AG04449 (cell line): ENCODE measurements around the gene PARVG.

ENCODE experiments used
- CTCF ChIA-PET: fragments of 350-600 bp; formaldehyde crosslinking; extraction: SDS; loops from one replicate; lab custom pipeline; 2021; ENCODE audit warnings: antibody characterized with exemption; lab: Yijun Ruan, JAX
- POLR2A ChIA-PET: fragments of 400-600, 350-600 bp; formaldehyde crosslinking; extraction: SDS; loops from one replicate; lab custom pipeline; 2020; ENCODE audit warnings: antibody characterized with exemption, inconsistent platforms; lab: Yijun Ruan, JAX
- DNase-seq: peaks from one replicate; pipeline ENCODE4 v3.0.0-alpha.2; 2010; ENCODE audit warnings: low read depth, low spot score
- H3K4me3 ChIP-seq: 2 replicates; pipeline ENCODE4 v1.5.1; 2011; ENCODE audit warnings: low read depth, mild to moderate bottlenecking, control low read depth, low read length
- TF ChIP-seq, protein P1 (sequence below): IDR thresholded peaks from one replicate; pipeline ENCODE4 v1.5.1; 2011; ENCODE audit warnings: mild to moderate bottlenecking, moderate library complexity, low read length, control low read depth, inconsistent platforms; ENCODE audit not compliant: insufficient read depth; ENCODE audit errors: missing control alignments

Gene PARVG

DNA sequence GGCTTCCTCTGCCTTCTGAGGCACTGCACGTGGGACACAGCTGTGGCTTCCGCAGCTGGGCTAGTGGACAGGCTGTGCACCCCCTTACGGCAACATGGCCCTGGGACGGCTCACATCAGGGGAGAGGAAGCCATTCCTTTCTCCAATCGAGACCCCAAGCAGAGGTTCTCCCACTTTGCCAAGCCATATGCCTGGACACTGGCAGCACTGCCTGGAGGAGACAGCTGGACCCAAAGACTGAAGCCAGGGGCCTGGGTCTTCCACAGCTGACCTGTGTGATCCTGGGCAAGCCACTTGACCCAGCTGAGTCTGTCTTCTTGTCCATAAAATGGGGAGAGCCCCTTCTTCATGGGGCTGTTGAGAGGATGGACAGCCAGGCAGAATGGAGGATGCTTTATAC lies 66.6 kb downstream of the PARVG start:
- CTCF ChIA-PET = no interaction called here

DNA sequence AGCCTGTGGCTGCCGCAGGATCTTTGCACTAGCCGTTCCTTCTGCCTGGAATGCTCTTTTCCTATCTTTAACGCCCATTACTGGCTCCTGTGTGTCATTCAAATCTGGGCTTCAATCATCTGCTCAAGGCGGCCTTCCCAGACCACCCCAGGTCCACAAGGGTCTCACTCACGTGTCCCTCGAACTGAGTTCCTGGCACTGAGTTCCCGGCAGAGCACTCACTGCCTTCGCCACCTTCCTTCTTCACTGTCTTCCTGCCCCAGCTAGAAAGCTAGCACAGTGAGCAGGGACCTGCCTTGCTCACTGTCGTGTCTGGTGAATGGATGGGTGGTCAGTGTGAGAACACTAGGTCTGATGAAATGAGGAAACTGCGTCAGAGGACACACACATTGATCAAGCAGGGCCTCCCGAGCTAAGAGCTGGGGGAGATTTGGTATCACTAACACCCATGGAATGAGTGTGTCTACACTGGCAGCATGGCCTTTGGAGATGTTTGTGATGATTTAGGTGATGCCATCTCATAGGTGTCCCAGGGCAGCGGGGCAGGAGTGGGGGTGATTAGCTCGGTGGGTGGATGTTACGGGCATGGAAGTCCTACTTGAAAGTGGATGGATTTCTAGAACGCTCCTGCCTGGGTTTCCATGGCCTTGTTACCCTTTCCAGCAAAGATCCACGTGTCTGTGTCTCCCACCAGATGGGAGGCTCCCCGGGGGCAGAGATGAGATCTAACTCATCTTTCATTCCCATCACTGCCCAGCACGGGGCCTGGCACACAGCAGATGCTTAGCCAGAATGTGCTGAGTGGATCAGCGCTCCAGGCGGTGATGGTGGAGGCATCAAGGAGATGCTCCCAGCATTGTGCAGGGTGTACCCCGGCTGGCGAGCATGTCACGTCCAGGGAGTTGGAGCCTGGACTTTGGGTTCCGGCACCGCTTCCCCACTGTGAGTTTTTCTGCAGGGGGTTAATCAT lies 67.5 kb downstream of the PARVG start:
- DNase-seq = no peak
- CTCF ChIA-PET = no interaction called here
- H3K4me3 ChIP-seq = no peak overlapping the region
- POLR2A ChIA-PET = no interaction called here
- TF ChIP-seq, protein P1, sequence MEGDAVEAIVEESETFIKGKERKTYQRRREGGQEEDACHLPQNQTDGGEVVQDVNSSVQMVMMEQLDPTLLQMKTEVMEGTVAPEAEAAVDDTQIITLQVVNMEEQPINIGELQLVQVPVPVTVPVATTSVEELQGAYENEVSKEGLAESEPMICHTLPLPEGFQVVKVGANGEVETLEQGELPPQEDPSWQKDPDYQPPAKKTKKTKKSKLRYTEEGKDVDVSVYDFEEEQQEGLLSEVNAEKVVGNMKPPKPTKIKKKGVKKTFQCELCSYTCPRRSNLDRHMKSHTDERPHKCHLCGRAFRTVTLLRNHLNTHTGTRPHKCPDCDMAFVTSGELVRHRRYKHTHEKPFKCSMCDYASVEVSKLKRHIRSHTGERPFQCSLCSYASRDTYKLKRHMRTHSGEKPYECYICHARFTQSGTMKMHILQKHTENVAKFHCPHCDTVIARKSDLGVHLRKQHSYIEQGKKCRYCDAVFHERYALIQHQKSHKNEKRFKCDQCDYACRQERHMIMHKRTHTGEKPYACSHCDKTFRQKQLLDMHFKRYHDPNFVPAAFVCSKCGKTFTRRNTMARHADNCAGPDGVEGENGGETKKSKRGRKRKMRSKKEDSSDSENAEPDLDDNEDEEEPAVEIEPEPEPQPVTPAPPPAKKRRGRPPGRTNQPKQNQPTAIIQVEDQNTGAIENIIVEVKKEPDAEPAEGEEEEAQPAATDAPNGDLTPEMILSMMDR = no peak

More for the DNA sequence above, 66.6 kb downstream of the PARVG start:
- TF ChIP-seq, protein P1 = no peak
- no peak overlapping the region for H3K4me3 ChIP-seq
- POLR2A ChIA-PET = no interaction called here
- no peak for DNase-seq

DNA sequence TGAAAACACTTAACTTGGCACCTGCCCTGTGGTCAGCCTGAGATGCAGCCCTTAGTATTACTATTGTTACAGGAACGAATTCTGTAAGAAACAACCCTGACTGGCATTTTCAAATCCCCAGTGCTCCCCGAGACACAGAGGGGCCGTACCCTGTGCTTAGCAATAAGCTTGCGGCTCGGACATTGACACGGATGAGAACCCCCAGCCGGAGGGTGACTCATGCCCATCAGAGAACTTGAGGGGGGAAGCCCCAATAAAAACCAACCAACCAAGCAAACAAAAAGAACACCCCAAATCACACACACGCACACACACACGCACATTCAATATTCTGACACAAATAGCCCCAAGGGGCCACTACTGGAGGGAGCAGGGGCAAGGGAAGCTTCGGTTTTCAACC lies 68.2 kb downstream of the PARVG start:
- H3K4me3 ChIP-seq = no peak overlapping the region
- TF ChIP-seq, protein P1 = no peak
- no peak for DNase-seq
- ChIA-PET POLR2A (no interaction called here), CTCF (no interaction called here)

DNA sequence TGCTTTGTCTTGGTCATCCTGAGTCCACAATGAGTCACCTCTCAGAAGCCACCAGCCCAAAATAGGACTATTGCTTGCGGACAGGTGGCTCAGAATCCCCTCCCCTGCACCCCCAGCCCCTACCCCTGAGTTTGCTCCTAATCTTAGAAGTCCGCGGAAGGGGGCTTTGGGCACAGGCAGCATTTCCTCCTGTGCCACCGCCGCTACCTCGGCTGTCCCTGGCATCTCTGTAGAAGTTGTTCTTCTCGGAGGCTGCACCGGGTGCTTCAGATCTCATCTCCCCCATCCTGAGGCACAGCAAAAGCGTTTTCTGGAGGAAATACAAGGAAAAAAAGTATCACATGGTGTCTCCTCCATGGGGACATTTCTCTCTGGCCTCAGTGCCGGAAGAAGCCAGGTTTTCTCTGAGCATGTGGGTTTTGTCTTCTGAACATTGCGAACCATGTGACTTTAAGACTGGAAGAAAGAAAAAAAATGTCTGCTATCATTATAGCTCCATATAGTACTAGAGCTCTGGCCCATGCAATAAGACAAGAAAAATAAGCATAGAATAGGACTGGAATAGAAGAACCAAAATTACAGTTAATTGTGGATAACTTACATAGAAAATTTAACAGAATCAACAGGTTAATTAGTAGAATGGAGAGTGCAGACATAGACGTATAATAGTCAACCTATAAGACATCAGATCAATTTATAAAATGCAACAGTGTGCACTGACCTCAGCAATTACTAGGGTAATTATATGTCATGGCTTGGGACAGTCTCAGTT lies 68.8 kb downstream of the PARVG start:
- no peak overlapping the region for H3K4me3 ChIP-seq
- no peak for DNase-seq
- TF ChIP-seq, protein P1 = no peak
- POLR2A ChIA-PET = no interaction called here
- CTCF ChIA-PET = no interaction called here

DNA sequence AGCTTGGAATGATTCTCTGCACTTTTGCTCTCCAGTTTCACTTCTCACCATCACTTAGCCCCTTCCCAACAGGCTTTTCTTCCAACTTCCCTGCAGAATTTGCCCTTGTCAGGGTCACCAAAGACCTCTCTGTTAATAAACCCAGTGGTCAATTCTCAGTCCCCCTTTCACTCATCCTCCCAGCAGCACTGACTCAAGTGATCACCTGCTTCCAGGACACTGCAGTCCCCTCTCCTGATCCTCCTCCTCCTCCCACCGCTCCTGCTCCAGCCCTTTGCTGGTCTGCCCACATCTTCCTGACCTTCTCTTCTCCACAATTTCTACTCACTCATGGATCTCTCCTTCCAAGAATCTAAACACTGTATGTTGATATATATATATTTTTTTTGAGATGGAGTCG lies 74.1 kb downstream of the PARVG start:
- TF ChIP-seq, protein P1 = no peak
- no peak for DNase-seq
- CTCF ChIA-PET = no interaction called here
- no peak overlapping the region for H3K4me3 ChIP-seq
- POLR2A ChIA-PET = no interaction called here

DNA sequence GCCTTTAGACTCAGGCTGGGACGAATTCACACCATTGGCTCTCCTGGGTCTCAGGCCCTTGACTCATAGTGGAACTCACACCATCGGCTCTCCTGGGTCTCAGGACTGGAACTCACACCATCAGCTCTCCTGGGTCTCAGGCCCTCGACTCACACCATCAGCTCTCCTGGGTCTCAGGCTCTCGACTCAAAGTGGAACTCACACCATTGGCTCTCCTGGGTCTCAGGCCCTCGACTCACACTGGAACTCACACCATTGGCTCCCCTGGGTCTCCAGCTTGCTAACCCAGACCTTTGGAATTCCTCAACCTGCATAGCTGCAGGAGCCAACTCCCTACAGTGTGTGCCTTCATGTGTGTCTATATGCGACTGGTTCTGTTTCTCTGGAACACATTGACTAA lies 75.4 kb downstream of the PARVG start:
- TF ChIP-seq, protein P1 = no peak
- no peak overlapping the region for H3K4me3 ChIP-seq
- CTCF ChIA-PET = no interaction called here
- POLR2A ChIA-PET = no interaction called here
- no peak for DNase-seq
